ENCODE results near the gene OLFML3. TPM values are rescaled to one million over a fixed set of nuclear protein-coding genes. Genes with fewer than 3 reads are reported as not detected.

Gene OLFML3
- total and polyA plus RNA-seq, 2 of the 13 experiments (the other 11 are each of a cell fraction or from before 2014, with no cell fraction given): 2.0 to 5.1 TPM

DNA sequence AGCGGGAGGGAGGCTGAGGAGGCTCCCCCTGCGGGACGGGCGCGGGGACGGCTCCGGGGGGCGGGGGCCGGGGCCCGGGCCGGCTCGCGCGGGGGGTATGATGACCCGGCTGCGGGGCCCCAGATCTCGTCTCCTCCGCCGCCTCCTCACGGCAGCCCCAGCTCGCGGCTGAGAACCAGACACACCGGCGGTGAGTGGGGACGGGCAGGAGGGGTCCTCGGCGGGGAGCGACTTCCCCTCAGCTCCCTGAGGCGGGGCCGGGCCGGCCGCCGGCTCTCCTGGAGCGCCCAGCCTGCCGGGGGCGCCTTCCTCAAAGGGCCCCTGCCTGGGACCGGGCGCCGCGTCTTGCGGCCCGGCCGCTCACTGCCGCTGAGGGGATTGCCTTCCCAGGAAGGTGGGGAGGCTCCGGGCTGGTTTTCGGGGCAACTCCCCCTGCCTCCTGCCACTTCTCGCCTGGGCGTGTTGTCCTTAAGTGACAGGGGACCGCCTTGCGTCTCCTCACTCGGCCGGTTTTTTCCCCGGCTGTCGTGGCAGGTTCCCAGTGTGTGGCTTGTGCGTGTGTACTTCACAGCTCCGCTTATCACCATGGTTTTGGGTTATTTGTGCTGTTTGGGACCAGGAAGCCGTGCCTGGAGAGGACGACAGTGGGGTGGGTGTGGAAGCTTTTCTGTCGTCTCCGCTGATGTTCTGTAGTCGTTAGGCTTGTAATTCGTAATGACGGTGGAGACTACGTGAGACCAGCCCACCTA lies 49.4 kb upstream of the OLFML3 start (continued):
- TF ChIP-seq, protein P1, sequence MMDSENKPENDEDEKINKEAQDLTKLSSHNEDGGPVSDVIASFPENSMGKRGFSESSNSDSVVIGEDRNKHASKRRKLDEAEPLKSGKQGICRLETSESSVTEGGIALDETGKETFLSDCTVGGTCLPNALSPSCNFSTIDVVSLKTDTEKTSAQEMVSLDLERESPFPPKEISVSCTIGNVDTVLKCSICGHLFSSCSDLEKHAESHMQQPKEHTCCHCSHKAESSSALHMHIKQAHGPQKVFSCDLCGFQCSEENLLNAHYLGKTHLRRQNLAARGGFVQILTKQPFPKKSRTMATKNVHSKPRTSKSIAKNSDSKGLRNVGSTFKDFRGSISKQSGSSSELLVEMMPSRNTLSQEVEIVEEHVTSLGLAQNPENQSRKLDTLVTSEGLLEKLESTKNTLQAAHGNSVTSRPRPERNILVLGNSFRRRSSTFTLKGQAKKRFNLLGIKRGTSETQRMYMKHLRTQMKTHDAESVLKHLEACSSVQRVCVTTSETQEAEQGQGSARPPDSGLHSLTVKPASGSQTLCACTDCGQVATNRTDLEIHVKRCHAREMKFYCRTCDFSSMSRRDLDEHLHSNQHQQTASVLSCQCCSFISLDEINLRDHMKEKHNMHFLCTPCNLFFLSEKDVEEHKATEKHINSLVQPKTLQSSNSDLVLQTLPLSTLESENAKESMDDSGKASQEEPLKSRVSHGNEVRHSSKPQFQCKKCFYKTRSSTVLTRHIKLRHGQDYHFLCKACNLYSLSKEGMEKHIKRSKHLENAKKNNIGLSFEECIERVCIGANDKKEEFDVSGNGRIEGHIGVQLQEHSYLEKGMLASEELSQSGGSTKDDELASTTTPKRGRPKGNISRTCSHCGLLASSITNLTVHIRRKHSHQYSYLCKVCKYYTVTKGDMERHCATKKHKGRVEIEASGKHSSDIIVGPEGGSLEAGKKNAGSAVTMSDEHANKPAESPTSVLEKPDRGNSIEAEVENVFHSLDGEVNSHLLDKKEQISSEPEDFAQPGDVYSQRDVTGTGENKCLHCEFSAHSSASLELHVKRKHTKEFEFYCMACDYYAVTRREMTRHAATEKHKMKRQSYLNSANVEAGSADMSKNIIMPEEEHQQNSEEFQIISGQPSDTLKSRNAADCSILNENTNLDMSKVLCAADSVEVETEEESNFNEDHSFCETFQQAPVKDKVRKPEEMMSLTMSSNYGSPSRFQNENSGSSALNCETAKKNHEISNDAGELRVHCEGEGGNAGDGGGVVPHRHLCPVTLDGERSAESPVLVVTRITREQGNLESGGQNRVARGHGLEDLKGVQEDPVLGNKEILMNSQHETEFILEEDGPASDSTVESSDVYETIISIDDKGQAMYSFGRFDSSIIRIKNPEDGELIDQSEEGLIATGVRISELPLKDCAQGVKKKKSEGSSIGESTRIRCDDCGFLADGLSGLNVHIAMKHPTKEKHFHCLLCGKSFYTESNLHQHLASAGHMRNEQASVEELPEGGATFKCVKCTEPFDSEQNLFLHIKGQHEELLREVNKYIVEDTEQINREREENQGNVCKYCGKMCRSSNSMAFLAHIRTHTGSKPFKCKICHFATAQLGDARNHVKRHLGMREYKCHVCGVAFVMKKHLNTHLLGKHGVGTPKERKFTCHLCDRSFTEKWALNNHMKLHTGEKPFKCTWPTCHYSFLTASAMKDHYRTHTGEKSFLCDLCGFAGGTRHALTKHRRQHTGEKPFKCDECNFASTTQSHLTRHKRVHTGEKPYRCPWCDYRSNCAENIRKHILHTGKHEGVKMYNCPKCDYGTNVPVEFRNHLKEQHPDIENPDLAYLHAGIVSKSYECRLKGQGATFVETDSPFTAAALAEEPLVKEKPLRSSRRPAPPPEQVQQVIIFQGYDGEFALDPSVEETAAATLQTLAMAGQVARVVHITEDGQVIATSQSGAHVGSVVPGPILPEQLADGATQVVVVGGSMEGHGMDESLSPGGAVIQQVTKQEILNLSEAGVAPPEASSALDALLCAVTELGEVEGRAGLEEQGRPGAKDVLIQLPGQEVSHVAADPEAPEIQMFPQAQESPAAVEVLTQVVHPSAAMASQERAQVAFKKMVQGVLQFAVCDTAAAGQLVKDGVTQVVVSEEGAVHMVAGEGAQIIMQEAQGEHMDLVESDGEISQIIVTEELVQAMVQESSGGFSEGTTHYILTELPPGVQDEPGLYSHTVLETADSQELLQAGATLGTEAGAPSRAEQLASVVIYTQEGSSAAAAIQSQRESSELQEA (CRISPR knock-in tag; IDR thresholded peaks at IDR 0.05; ENCODE audit: not compliant biosample characterization): peak; percentile 33
- TF ChIP-seq ASH2L (IDR thresholded peaks at IDR 0.05; ENCODE audit: insufficient read length, low read depth, low read length): peak; percentile 2
- TF ChIP-seq, protein P2, sequence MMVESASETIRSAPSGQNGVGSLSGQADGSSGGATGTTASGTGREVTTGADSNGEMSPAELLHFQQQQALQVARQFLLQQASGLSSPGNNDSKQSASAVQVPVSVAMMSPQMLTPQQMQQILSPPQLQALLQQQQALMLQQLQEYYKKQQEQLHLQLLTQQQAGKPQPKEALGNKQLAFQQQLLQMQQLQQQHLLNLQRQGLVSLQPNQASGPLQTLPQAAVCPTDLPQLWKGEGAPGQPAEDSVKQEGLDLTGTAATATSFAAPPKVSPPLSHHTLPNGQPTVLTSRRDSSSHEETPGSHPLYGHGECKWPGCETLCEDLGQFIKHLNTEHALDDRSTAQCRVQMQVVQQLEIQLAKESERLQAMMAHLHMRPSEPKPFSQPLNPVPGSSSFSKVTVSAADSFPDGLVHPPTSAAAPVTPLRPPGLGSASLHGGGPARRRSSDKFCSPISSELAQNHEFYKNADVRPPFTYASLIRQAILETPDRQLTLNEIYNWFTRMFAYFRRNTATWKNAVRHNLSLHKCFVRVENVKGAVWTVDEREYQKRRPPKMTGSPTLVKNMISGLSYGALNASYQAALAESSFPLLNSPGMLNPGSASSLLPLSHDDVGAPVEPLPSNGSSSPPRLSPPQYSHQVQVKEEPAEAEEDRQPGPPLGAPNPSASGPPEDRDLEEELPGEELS (CRISPR knock-in tag; IDR thresholded peaks at IDR 0.05): no peak
- TF ChIP-seq KMT2A (CRISPR knock-in tag; IDR thresholded peaks at IDR 0.05): 0 out of 2 replicates have a peak, but pooled peaks have one; percentile 4
- TF ChIP-seq MLLT10 (CRISPR knock-in tag; IDR thresholded peaks at IDR 0.05): no peak
- TF ChIP-seq, protein P3, sequence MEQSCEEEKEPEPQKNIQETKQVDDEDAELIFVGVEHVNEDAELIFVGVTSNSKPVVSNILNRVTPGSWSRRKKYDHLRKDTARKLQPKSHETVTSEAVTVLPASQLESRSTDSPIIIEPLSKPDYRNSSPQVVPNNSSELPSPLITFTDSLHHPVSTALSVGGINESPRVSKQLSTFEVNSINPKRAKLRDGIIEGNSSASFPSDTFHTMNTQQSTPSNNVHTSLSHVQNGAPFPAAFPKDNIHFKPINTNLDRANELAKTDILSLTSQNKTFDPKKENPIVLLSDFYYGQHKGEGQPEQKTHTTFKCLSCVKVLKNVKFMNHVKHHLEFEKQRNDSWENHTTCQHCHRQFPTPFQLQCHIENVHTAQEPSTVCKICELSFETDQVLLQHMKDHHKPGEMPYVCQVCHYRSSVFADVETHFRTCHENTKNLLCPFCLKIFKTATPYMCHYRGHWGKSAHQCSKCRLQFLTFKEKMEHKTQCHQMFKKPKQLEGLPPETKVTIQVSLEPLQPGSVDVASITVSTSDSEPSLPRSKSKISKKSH (CRISPR knock-in tag; IDR thresholded peaks at IDR 0.05; ENCODE audit: borderline replicate concordance): 0 out of 2 replicates have a peak, but pooled peaks have one; percentile 41
- no peak for TF ChIP-seq ZNF44 (CRISPR knock-in tag; IDR thresholded peaks at IDR 0.05)
- TF ChIP-seq, protein P4, sequence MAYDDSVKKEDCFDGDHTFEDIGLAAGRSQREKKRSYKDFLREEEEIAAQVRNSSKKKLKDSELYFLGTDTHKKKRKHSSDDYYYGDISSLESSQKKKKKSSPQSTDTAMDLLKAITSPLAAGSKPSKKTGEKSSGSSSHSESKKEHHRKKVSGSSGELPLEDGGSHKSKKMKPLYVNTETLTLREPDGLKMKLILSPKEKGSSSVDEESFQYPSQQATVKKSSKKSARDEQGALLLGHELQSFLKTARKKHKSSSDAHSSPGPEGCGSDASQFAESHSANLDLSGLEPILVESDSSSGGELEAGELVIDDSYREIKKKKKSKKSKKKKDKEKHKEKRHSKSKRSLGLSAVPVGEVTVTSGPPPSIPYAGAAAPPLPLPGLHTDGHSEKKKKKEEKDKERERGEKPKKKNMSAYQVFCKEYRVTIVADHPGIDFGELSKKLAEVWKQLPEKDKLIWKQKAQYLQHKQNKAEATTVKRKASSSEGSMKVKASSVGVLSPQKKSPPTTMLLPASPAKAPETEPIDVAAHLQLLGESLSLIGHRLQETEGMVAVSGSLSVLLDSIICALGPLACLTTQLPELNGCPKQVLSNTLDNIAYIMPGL (CRISPR knock-in tag; IDR thresholded peaks at IDR 0.05; ENCODE audit: borderline replicate concordance in 1 of 2, low read depth in 1 of 2): peak in 1 of 2 experiments; percentile 21; a peak in 3 of 4 replicates
- TF ChIP-seq PTBP1 (IDR thresholded peaks at IDR 0.05; ENCODE audit: low read depth, low read length, poor library complexity, severe bottlenecking): peak; percentile 67
- 0 out of 2 replicates have a peak, but pooled peaks have one; percentile 7 for TF ChIP-seq SAFB2 (CRISPR knock-in tag; IDR thresholded peaks at IDR 0.05; ENCODE audit: borderline replicate concordance, low read depth)

Measured in HepG2 (cell line).